ENCODE measurements around the gene ABI3.

Gene ABI3

DNA sequence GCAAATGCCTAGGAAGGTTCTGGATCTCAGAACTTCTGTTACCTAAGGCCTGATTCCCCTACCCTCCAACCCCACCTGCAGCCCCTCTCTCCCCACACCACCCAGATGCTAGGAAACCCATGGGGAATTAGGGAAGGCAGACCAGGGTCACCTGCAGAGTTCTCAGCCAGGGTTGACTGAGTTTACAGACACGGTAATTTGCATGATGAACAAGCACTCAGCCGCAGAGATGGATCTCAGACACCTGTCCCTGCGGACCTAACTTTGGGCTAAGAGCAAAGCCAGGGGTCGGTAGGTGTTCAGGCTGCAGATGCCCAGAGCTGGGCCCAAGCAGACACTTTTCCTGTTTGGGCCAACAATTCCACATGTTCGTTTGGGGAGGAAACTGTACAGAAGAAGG, 2.9 kb downstream of the ABI3 start:
- TF ChIP-seq FOXP2 (optimal IDR thresholded peaks at IDR 0.05; ENCODE audit: borderline replicate concordance, extremely low read depth, extremely low read length, insufficient read depth) (no peak), SIN3A (IDR thresholded peaks at IDR 0.05; ENCODE audit: borderline replicate concordance, insufficient read depth, low read length) (no peak), POLR2AphosphoS5 (IDR thresholded peaks at IDR 0.05; ENCODE audit: low read depth, low read length) (no peak), TAF1 (IDR thresholded peaks at IDR 0.05; ENCODE audit: borderline replicate concordance, insufficient read depth, low read length) (no peak)
- TF ChIP-seq, protein P1, sequence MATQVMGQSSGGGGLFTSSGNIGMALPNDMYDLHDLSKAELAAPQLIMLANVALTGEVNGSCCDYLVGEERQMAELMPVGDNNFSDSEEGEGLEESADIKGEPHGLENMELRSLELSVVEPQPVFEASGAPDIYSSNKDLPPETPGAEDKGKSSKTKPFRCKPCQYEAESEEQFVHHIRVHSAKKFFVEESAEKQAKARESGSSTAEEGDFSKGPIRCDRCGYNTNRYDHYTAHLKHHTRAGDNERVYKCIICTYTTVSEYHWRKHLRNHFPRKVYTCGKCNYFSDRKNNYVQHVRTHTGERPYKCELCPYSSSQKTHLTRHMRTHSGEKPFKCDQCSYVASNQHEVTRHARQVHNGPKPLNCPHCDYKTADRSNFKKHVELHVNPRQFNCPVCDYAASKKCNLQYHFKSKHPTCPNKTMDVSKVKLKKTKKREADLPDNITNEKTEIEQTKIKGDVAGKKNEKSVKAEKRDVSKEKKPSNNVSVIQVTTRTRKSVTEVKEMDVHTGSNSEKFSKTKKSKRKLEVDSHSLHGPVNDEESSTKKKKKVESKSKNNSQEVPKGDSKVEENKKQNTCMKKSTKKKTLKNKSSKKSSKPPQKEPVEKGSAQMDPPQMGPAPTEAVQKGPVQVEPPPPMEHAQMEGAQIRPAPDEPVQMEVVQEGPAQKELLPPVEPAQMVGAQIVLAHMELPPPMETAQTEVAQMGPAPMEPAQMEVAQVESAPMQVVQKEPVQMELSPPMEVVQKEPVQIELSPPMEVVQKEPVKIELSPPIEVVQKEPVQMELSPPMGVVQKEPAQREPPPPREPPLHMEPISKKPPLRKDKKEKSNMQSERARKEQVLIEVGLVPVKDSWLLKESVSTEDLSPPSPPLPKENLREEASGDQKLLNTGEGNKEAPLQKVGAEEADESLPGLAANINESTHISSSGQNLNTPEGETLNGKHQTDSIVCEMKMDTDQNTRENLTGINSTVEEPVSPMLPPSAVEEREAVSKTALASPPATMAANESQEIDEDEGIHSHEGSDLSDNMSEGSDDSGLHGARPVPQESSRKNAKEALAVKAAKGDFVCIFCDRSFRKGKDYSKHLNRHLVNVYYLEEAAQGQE (IDR thresholded peaks at IDR 0.05; ENCODE audit: insufficient read depth in 1 of 2, low read depth in 2 of 2, low read length in 2 of 2): no peak

GRCh38 chr17:49213847-49214246, 3.3 kb downstream of the ABI3 start:
- TF ChIP-seq, protein P1 (IDR thresholded peaks at IDR 0.05; ENCODE audit: insufficient read depth in 1 of 2, low read depth in 2 of 2, low read length in 2 of 2): no peak
- TF ChIP-seq SIN3A (IDR thresholded peaks at IDR 0.05; ENCODE audit: borderline replicate concordance, insufficient read depth, low read length) (no peak), TAF1 (IDR thresholded peaks at IDR 0.05; ENCODE audit: borderline replicate concordance, insufficient read depth, low read length) (no peak), FOXP2 (optimal IDR thresholded peaks at IDR 0.05; ENCODE audit: borderline replicate concordance, extremely low read depth, extremely low read length, insufficient read depth) (no peak), POLR2AphosphoS5 (IDR thresholded peaks at IDR 0.05; ENCODE audit: low read depth, low read length) (no peak)

- no peak for TF ChIP-seq TAF1 (IDR thresholded peaks at IDR 0.05; ENCODE audit: borderline replicate concordance, insufficient read depth, low read length)
- TF ChIP-seq FOXP2 (optimal IDR thresholded peaks at IDR 0.05; ENCODE audit: borderline replicate concordance, extremely low read depth, extremely low read length, insufficient read depth): no peak
- TF ChIP-seq SIN3A (IDR thresholded peaks at IDR 0.05; ENCODE audit: borderline replicate concordance, insufficient read depth, low read length): no peak
Observed at GRCh38 chr17:49214676-49215360, 4.3 kb downstream of the ABI3 start.

GRCh38 chr17:49216482-49216881, 6.0 kb downstream of the ABI3 start:
- TF ChIP-seq, protein P1 (IDR thresholded peaks at IDR 0.05; ENCODE audit: insufficient read depth in 1 of 2, low read depth in 2 of 2, low read length in 2 of 2): no peak
- TF ChIP-seq POLR2AphosphoS5 (IDR thresholded peaks at IDR 0.05; ENCODE audit: low read depth, low read length): no peak
- no peak for TF ChIP-seq SIN3A (IDR thresholded peaks at IDR 0.05; ENCODE audit: borderline replicate concordance, insufficient read depth, low read length)
- no peak for TF ChIP-seq TAF1 (IDR thresholded peaks at IDR 0.05; ENCODE audit: borderline replicate concordance, insufficient read depth, low read length)
- no peak for TF ChIP-seq FOXP2 (optimal IDR thresholded peaks at IDR 0.05; ENCODE audit: borderline replicate concordance, extremely low read depth, extremely low read length, insufficient read depth)

- TF ChIP-seq TAF1 (IDR thresholded peaks at IDR 0.05; ENCODE audit: borderline replicate concordance, insufficient read depth, low read length) (no peak), POLR2AphosphoS5 (IDR thresholded peaks at IDR 0.05; ENCODE audit: low read depth, low read length) (no peak), SIN3A (IDR thresholded peaks at IDR 0.05; ENCODE audit: borderline replicate concordance, insufficient read depth, low read length) (no peak), FOXP2 (optimal IDR thresholded peaks at IDR 0.05; ENCODE audit: borderline replicate concordance, extremely low read depth, extremely low read length, insufficient read depth) (no peak)
- TF ChIP-seq, protein P1 (IDR thresholded peaks at IDR 0.05; ENCODE audit: insufficient read depth in 1 of 2, low read depth in 2 of 2, low read length in 2 of 2): no peak
Observed at GRCh38 chr17:49216953-49217650, 6.6 kb downstream of the ABI3 start.
